ENCODE results near the gene GSTA4.

- TF ChIP-seq EZH2 (IDR thresholded peaks at IDR 0.05; ENCODE audit: borderline replicate concordance, low read length), result no peak
- TF ChIP-seq CTCF (conservative IDR thresholded peaks at IDR 0.05 in 1 of 2, IDR thresholded peaks at IDR 0.05 in 1 of 2; ENCODE audit: extremely low read depth in 1 of 2, insufficient read depth in 1 of 2, low read depth in 1 of 2, low read length in 2 of 2), result no peak
Observed at GRCh38 chr6:52981222-52981900, 13.7 kb downstream of the GSTA4 start.
